Fibroblast of pulmonary artery (primary cell): ENCODE measurements around the gene ELOA.
"Not testable (repeated sequence)": the region's sequence is repeated elsewhere in the genome, so short reads cannot be mapped to it uniquely, and the experiment has no call there.

Source experiments
- DNase-seq: peaks from one replicate; pipeline ENCODE4 v3.0.0-alpha.2; 2010; ENCODE audit warnings: low read depth
- H3K4me3 ChIP-seq: replicated peaks from 2 replicates; pipeline ENCODE4 v1.5.1; 2011; ENCODE audit warnings: low read depth, mild to moderate bottlenecking, control low read depth, low read length, moderate library complexity
- TF ChIP-seq, protein P1 (sequence below): IDR thresholded peaks from 2 replicates; pipeline ENCODE4 v1.5.1; 2011; ENCODE audit warnings: mild to moderate bottlenecking, control low read depth, low read length, inconsistent platforms; ENCODE audit errors: missing control alignments

The ELOA gene

DNA sequence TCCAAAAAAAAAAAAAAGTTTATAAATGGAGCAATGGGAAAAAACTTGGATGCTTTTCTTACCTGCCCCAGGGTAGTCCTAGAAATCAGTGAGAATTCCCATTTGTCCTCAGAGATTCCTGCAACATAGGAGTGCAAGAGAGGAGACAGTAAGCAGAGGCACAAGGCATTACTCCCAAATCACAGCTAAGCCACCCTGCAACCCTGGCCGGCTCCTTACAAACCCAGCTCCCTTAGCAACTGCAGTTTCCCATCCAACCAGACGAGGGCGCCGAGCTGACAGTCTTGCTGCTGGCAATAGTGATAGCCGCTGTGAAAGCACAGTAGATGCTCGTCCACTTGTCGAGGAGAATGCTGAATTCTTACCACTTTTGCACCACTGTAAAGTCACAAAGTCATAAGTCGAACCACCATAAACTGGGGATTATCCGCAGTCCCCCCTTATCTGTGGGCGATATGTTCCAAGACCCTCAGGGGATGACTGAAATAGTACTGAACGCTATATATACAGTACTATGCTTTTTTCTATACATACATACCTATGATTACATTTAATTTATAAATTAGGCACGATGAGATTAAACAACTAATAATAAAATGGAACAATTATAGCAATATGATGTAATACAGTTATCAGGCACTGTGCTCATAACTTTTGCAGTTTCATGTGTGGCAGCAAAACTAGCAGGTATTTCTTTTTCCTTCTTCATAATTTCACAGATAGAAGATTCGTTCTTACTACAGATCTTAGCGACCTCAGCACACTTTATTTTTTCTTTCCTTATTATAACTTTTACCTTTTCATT is 29.0 kb downstream of the ELOA start:
- TF ChIP-seq, protein P1, sequence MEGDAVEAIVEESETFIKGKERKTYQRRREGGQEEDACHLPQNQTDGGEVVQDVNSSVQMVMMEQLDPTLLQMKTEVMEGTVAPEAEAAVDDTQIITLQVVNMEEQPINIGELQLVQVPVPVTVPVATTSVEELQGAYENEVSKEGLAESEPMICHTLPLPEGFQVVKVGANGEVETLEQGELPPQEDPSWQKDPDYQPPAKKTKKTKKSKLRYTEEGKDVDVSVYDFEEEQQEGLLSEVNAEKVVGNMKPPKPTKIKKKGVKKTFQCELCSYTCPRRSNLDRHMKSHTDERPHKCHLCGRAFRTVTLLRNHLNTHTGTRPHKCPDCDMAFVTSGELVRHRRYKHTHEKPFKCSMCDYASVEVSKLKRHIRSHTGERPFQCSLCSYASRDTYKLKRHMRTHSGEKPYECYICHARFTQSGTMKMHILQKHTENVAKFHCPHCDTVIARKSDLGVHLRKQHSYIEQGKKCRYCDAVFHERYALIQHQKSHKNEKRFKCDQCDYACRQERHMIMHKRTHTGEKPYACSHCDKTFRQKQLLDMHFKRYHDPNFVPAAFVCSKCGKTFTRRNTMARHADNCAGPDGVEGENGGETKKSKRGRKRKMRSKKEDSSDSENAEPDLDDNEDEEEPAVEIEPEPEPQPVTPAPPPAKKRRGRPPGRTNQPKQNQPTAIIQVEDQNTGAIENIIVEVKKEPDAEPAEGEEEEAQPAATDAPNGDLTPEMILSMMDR, result peak; percentile 99
- no peak overlapping the region for H3K4me3 ChIP-seq
- DNase-seq, result peak; percentile 88

DNA sequence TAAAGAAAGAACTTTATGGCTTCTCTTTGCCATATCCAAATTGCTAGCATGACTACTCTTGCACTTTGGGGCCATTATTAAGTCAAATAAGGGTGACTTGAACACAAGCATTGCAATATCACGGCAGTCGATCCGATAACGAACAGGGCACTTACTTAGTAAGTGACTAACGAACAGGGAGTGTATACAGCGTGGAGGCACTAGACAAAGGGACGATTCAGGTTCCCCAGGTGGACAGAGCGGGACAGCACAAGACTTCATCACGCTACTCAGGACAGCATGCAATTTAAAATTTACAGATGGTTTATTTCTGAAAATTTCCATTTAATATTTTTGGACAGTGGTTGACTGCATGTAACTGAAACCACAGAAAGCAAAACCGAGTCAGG is 29.6 kb downstream of the ELOA start:
- no peak for DNase-seq
- TF ChIP-seq, protein P1, result no peak

DNA sequence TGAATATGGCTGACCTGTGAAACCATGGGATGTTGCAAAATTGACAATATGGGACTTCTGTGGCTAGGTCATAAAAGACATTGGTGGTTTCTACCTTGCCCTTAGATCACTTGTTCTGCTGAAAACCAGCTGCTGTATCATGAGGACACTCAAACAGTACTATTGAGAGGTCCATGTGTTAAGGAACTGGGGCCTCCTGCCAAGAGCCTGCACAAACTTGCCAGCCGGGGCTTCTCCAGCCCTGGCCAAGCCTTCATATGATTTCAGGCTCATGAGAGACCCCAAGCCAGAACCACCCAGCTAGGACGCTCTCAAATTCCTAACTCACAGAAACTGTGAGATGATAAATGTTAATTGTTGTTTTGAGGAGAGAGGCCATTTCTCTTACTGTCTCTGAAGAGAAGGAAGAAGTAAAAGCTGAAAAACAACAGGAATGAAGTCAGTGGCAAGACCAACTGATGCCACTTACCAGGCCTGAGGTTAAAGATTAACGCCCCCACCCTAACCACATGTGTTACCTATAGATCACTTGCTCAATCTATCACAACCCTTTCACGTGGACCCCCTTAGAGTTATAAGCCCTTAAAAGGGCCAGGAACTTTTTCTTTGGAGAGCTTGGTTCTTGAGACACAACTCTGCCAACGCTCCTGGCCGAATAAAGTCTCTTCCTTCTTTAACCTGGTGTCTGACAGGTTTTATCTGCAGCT is 31.1 kb downstream of the ELOA start:
- DNase-seq, result no peak
- TF ChIP-seq, protein P1, result no peak
- H3K4me3 ChIP-seq, result no peak overlapping the region

More for the DNA sequence above, 29.6 kb downstream of the ELOA start:
- no peak overlapping the region for H3K4me3 ChIP-seq

DNA sequence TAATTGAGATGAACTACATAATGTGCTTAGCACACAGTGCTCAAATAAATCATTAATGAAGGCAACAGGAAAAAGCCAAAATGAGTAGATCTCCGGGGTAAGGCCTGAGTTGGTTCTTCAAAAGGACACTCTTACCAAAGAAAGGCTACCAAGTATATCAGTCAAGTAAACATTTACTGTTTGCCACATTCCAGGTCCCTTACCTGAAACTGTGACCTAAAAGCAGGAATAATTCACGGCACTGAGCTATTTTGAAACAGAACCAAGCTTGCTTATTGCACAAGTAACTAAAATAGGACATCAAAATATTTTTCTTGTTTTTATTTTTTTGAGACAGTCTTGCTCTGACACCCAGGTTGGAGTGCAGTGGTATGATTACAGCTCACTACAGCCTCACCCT is 32.9 kb downstream of the ELOA start:
- H3K4me3 ChIP-seq, result no peak overlapping the region
- DNase-seq, result no peak
- TF ChIP-seq, protein P1, result no peak

DNA sequence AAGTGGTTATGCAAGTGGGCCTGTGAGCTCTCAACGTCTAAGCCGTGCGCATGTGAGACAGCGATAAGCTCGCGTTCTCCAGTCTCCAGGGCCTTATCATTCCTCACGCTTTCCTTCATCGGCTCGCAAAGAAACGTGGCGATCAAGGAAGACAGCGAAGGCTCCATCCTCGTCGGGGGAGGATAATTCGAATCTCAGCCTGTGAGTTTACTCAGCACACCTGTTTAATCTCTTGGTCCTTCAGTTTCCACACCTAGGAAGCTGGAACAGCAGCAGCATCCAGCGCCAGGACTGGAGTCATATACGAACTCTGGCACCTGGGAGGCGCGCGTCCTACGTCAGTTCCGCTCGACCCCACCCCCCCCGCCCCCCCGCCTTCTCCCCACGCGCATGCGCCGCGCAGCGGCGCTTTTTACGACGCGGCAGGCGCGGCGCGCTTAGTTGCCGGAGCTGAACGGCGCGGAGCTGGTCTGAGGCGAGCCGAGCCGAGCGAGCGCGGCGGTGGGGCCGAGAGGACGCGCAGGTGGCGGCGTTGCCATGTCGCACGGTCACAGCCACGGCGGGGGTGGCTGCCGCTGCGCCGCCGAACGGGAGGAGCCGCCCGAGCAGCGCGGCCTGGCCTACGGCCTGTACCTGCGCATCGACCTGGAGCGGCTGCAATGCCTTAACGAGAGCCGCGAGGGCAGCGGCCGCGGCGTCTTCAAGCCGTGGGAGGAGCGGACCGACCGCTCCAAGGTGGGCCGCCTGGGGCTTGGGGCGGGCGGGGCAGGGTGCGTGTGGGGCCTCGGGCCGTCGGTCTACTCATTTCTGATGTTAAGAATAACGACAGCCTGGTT is 34.9 kb downstream of the ELOA start, which contains the start of gene PITHD1:
Gene PITHD1, plus strand, starts transcription at position 440 of the 836 bp plus-strand sequence. Its CDS starts 98 bp downstream, at position 538.
- TF ChIP-seq, protein P1, result no peak
- H3K4me3 ChIP-seq, result peak within 1 kb of the TSS; percentile 86
- DNase-seq, result peak; percentile 84

DNA sequence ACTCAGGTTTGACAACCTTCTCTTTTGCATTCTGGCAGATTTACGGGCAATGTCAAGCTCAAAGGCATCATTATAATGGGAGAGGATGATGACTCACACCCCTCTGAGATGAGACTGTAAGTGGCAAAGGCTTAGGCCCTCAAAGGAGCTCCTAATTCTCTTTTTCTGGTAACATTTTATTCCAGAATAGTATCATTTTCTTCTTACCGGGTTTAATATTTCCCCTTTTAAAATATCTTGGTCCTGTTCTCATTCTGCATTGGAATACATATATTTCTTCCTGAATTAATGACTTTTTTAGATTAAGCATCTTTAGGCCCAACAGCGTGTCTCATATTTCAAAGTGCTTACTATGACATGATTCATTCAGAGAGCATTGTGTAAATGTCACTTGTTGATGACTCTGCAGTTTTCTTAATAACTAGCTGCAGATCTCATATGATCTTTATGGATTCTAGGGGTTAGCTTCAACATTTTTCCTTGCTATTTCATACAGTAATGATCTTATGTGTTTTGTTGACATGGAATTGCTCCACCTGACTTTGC is 36.6 kb downstream of the ELOA start:
- TF ChIP-seq, protein P1, result no peak
- DNase-seq, result peak; percentile 46
- H3K4me3 ChIP-seq, result no peak overlapping the region

DNA sequence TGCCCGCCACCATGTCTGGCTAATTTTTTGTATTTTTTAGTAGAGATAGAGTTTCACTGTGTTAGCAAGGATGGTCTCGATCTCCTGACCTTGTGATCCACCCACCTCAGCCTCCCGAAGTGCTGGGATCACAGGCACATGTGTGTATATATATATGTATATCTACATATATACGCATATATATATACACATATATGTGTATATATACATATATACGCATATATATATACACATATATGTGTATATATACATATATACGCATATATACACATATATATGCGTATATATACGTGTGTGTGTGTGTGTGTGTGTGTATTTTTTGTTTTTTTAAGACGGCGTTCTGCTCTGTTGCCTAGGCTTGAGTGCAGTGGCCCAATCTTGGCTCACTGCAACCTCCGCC is 39.9 kb downstream of the ELOA start:
- not testable (repeated sequence) for DNase-seq, H3K4me3 ChIP-seq
